Measurements from ENCODE around the gene GINS3.

GRCh38 chr16:58389724-58390123, 2.5 kb upstream of the GINS3 start:
- TF ChIP-seq, protein P1, sequence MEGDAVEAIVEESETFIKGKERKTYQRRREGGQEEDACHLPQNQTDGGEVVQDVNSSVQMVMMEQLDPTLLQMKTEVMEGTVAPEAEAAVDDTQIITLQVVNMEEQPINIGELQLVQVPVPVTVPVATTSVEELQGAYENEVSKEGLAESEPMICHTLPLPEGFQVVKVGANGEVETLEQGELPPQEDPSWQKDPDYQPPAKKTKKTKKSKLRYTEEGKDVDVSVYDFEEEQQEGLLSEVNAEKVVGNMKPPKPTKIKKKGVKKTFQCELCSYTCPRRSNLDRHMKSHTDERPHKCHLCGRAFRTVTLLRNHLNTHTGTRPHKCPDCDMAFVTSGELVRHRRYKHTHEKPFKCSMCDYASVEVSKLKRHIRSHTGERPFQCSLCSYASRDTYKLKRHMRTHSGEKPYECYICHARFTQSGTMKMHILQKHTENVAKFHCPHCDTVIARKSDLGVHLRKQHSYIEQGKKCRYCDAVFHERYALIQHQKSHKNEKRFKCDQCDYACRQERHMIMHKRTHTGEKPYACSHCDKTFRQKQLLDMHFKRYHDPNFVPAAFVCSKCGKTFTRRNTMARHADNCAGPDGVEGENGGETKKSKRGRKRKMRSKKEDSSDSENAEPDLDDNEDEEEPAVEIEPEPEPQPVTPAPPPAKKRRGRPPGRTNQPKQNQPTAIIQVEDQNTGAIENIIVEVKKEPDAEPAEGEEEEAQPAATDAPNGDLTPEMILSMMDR (IDR thresholded peaks at IDR 0.05), result no peak
- TF ChIP-seq POLR2A (IDR thresholded peaks at IDR 0.05), result no peak
